Colonic mucosa (tissue), 4 donors: ENCODE data around the gene PLK4. TPM values are rescaled to one million over a fixed set of nuclear protein-coding genes. Genes with fewer than 3 reads are reported as not detected.

Source experiments
- DNase-seq: peaks from one replicate; pipeline ENCODE4 v3.0.0-alpha.2; 2020
- H3K27ac ChIP-seq: fragments of 200-600 bp; one replicate; pipeline ENCODE4 v1.8.0; 2021
- H3K27me3 ChIP-seq: fragments of 200-600 bp; one replicate; pipeline ENCODE4 v1.8.0; 2021
- H3K36me3 ChIP-seq: fragments of 200-600 bp; one replicate; pipeline ENCODE4 v1.8.0; 2021
- H3K4me1 ChIP-seq: fragments of 200-600 bp; one replicate; pipeline ENCODE4 v1.8.0; 2021; ENCODE audit warnings: mild to moderate bottlenecking
- H3K4me3 ChIP-seq: fragments of 200-600 bp; one replicate; pipeline ENCODE4 v1.8.0; 2021
- H3K9ac ChIP-seq, 2 donors: one replicate each; pipeline ENCODE4 v1.7.0; 2013; ENCODE audit warnings: control low read depth in 2 of 2, low read depth in 2 of 2, low read length in 2 of 2
- H3K9me3 ChIP-seq: fragments of 200-600 bp; one replicate; pipeline ENCODE4 v1.8.0; 2021
- CTCF ChIP-seq: fragments of 200-600 bp; IDR thresholded peaks from one replicate; pipeline ENCODE4 v1.8.0; 2022; ENCODE audit warnings: antibody characterized with exemption, mild to moderate bottlenecking
- intact Hi-C: fragments of 100-400 bp; cut with DNase I; formaldehyde crosslinking; loops from one replicate; pipeline ENCODE4 v1.14.1; 2022
- total RNA-seq, 2 donors: library from RNA; stranded (reverse); fragmentation: NEBNext Ultra II Directional in 1 of 2; extraction: Animal tissue kit (Norgen Biotek cat#: 25700) in 1 of 2; gene quantifications; one replicate each; pipeline ENCODE4 v1.2.1, GENCODE V29; 2021
- donor health status: healthy.
- donor health status: DM: no; HTN: no; CAD: no.
- donor health status: DM: no; HTN: no; CAD: no.

The PLK4 gene
- total RNA-seq, 2 donors from 2014 or later = 8.8 to 22.6 TPM

- Histone ChIP-seq H3K27me3 (no peaks in the 10 kb centered on the region), H3K9ac (no peak overlapping the region), H3K36me3 (no peaks in the 10 kb centered on the region), H3K9me3 (no peaks in the 10 kb centered on the region), H3K4me3 (no peak overlapping the region), H3K27ac (no peak overlapping the region), H3K4me1 (no peaks in the 10 kb centered on the region)
- intact Hi-C loops = no loop called here
- no peak for TF ChIP-seq CTCF
- no peak for DNase-seq
Measured at GRCh38 chr4:127936974-127937373, 56.3 kb downstream of the PLK4 start.

Other genes starting within 250 kb of the PLK4 start
- gene INTU, start 247.9 kb upstream of the PLK4 start, total RNA-seq = 1 to 10 TPM; 3.0 to 4.8 TPM
- not detected for gene SLC25A31, start 150.5 kb upstream of the PLK4 start, total RNA-seq
- 10 to 100 TPM in 1 of 2 donors, 1 to 10 TPM in 1; 5.3 to 17.7 TPM for gene HSPA4L, start 98.6 kb upstream of the PLK4 start, total RNA-seq
- gene MFSD8, start 84.3 kb downstream of the PLK4 start, total RNA-seq = 10 to 100 TPM; 19.9 to 22.0 TPM
- gene ABHD18, start 84.5 kb downstream of the PLK4 start, total RNA-seq = 10 to 100 TPM; 18.6 to 20.8 TPM
- gene LARP1B, start 180.4 kb downstream of the PLK4 start, total RNA-seq = 10 to 100 TPM; 28.8 to 29.5 TPM